HG03460 (cell line): ENCODE results near the gene PRR5L.

Source experiments
- ATAC-seq: cut with Tn5 transposase; IDR thresholded peaks from one replicate; pipeline ENCODE4 v1.9.1; 2021; ENCODE audit not compliant: unreplicated experiment

Gene PRR5L

DNA sequence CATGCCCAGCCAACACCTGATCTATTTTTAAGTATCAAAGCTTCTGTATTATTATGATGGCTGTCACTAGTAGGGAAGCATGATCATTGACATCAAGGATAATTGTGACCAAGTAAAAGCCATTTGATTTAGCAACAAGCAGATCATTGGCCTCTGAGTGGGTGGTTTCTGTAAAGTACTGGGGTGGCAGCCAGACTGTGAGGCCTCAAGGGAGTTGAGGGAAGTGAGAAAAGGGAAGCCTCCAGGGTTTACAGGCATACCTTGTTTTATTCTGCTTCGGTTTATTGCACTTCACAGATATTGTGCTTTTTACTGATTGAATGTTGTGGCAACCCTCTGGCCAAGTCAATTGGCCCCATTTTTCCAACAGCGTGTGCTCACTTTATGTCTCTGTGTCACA, 60.1 kb downstream of the PRR5L start:
- peak; percentile 55 for ATAC-seq

DNA sequence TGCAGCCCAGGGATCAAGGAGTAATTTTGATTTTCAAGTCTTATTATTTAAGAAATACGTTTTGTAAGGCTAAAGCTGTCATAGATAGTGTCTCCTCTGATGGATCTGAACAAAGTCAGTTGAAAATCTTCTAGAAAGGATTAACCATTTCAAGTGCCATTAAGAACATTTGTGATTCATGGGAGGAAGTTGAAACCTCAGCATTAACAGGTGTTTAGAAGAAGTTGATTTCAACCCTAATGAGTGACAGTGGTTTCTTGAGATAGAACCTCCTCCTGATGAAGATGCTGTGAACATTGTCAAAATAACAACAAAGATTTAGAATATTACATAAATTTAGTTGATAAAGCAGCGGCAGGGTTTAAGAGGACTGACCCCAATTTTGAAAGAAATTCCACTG, 61.7 kb downstream of the PRR5L start:
- ATAC-seq = no peak

DNA sequence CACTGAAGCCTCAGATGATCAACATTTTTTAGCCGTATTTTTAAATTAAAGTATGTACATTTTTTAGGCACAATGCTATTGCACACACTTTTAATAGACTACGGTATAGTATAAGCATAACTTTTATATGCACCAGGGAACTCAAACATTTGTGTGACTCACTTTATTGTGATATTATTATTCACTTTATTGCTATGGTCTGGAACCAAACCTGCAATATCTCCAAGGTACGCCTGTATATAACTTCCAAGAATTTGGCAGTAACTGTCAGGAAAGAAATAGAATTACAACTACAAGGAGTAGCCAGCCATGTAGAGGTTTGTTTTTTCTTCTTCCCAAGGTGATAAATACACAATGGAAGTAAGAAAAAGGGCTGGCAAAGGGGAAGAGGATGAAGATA, 62.3 kb downstream of the PRR5L start:
- ATAC-seq = no peak

DNA sequence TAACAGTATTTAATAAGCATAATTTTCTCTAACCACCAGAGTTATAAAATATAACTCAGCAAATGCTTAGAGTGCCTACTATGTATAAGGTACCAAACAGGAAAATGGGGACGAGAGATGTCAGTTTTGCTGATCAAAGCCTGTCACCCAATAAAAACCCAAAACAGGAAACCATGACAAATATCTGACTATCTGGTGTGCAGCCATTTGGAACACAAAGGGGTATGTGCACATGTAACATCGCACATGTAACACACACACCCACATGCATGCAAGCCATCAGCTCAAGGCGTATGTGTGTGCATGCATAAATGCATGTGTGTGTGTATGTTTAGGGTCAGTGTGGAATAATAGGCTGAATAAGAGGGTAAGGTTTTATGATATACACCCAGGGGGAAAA, 64.2 kb downstream of the PRR5L start:
- no peak for ATAC-seq

DNA sequence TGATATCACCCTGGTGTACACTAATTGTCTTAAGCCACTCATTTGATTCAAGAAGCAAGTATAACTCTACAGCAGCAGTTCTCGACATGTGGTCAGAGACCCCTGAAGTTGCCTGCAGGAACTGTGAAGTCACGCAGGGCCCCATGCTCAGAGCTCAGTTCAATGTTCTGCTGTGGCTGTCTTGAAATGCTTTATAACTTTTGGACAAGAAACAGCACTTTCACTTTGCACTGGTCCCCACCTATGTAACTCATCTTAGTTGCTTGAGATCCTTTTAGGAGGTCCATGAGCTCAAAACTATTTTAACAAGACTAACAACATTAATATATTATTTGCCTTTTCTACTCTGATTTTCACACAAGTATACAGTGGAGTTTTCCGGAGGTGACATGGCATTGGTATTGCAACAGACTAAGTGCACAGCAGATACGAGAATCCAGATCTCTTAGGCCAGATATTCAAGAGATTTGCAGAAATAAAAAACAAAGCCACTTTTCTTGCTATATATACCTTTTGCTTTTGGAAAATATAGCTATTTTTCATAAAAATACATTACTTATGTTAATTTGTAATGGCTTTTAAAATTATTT, 64.8 kb downstream of the PRR5L start:
- no peak for ATAC-seq

DNA sequence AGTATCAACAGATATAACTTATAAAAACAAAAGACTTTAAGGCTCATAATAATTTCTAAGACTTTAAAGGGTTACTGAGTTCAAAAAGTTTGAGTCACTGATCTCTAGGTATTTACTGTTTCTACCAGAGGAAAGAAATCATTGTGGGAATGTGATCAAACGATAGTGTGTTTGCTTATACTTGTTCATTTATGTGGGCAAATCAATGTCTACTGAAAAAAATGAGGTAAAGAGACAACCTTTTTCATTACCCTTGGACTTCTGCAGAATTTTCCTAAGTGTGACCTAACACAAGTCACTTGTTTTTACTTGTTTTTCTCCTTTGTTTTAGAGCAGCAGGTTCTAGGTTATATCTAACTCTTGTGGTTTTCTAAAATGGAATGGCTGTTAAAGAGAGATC, 65.4 kb downstream of the PRR5L start:
- no peak for ATAC-seq

DNA sequence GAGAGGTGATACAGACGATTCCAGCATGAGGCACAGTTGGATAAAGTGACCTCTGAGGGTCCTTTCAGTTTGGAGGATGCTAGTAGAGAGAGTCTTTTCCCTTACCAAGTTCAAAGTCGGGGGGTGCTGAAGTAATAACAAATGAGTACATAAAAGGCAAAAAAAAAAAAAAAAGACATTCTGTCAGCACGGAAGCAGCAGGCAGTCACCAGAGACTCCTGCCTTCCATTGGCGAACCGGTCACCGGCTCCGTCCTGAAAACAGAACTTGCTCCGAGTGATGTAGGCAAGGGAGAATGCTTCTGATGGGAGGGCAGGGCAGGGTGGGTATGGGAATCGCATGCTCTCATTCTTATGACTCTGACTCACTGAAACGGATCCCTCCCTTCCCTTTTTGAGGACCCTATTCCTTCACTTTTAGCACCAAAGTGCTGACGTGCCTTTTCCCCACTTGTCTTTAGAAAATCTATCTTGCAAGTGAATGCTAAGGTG, 65.9 kb downstream of the PRR5L start:
- no peak for ATAC-seq

DNA sequence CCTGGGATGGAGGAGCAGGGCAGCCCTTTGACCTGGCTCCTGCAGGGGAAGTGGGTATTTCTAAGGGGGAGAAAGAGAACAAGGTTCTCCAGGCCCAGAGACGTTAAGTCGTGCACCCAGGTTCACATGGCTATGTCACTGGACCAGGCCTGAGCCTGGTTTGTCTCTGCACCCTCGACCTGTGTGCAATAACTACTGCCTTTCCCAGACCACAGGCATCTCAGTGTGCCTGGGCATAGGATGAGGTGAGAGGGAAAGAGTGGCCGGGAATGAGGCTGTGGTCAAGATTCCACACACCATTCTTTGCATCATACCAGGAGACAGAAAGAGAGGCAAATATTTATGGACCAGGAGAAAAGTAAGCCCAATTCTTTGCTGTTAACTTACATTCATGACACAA, 66.8 kb downstream of the PRR5L start:
- no peak for ATAC-seq

DNA sequence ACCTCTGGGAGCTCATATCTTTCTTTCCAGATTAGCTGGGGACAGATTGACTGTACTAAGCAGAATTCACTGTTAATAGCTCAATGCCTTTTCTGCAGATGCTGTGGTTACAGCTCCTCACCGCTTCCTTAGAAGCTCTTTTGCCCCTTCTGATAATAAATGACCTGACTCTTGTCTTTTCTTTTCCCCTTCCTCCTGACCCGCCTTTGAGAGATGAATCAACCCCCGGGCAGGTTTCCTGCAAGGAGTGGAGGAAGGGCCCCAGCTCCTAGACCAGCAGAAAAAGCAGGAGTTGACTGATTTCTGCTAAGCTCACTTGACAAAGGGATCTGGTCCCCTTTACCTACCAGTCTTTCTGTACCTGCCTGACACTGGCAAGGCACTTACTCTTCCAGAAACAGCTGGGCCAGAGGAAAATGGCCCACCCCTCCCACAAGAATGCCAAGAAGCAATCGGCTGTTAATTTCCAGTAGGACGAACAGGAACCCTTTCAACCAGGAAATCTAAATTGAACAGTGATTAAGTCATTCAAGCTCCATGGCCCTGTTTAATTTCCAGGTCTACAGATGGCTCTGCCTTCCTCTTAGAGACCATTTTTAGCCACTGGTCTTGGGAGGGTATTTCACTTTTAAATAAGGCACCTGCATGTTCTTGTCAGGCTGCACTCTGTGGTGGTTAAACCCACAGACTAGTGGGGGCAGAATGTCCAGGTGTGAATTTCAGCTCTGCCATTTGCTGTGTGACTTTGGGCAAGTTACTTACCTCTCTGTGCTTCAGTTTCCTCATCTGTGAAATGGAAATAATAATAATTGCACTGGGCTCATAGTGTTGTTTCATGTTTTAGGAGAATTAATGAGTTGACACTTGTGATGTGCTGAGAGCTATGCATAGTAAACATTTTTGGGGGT, 67.5 kb downstream of the PRR5L start:
- peak; percentile 65 for ATAC-seq

DNA sequence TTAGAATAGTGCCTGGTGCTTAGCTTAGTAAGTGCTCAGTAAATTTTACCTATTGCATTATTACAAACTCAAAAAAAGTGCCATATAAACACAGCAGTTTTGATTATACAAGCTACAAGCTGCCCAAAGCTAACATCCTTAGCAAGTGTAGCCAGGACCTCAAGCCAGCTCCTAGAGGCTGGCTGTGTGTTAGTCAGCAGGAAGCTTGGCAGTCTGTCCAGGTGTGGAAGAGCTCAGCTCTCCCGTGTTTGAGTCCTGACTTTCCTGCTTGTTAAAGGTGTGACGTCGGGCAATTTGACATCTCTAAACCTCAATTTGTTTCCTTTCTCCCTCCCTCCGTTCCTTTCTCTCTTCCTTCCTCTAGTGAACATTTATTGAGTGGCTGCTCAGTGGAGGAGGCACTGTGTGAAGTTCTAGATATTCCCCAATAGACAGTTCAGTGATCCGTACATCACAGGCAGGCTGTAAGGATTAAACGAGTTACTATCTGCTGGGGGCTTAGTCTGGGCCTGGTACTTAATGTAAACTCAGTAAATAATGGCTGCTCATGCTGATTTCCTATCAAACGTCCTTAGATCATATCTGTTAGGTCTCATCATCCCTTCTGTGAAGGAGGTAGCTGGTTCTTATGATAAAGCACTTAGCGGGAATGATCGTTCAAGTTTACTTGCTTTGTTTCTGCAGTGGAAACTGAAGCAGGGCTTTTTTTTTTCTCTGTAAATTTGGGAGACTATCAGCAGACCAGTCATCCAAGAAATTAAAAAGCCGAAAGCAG, 68.7 kb downstream of the PRR5L start:
- no peak for ATAC-seq

DNA sequence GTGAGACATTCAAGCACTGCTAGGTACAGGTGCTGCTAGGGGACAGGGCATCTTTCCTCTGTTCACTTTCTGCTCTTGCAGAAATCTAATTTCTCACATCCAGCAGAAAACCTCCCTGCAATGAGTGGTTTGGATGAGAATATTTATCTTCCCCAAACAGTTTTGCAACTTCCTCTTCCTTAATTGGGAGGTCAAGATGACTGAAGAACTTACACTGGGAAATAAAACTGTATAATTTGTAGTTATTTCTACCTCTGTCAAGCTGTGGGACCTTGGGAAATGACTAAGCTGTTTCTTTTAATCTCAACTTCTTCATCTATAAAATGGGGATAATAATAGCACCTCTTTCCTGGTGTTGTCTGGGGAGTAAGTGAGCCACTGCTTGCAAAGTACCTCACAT, 69.8 kb downstream of the PRR5L start:
- no peak for ATAC-seq

DNA sequence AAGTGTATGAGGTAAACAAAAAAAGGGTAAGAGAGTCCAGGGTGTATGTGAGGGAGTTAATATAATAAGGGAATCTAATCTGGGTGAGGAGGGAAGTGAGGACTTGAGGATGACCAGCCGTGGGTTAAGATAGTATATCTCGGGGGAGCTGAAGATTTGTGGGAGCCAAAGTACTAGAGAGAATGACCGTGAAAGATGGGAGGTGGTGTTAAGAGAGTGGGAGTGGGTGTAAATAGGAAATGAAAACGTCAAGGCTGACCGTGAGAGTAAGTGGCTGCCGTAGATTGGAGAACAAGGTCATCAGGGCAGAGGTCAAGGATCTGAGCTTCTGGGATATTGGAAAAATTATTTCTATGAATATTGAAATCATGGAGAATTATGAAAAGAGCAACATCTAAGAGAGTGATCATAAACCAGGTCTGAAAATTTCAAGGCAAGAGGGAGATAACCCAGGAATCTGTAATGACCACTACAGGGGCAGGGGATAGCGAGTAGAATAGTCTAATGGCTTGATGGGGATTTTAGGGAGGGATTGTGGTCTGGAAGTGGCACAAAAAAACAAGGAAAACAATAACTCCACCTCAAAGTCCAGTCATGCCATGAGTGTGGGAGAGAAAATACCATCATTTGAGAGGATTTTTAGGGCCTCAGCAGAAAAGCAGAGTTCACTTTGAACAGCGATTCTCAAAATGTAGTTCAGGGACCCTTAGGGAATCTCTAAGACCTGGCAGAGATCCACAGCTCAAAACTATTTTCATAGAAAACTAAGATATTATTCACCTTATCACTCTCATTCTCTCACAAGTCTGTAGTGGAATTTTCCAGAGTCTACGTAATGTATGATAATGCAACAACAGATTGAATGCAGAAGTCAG, 72.0 kb downstream of the PRR5L start:
- no peak for ATAC-seq

DNA sequence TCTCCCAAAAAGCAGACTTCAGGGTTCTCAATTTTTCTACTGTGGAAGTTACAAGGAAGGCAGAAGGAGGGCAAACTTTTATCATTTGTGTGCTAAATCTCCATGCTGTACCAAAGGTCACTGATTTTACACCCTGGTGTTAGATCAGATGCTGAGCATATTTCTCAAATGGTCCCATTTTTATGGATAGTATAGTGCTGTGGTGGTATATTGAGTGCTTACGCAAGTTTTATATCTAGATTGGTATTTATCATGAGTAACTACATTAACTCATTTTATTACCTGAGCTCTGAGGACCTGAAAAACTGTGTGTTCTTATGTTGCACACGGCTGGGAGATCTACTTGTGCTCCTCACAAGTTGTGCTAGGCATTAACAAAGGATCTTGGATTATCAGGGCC, 75.1 kb downstream of the PRR5L start:
- no peak for ATAC-seq

DNA sequence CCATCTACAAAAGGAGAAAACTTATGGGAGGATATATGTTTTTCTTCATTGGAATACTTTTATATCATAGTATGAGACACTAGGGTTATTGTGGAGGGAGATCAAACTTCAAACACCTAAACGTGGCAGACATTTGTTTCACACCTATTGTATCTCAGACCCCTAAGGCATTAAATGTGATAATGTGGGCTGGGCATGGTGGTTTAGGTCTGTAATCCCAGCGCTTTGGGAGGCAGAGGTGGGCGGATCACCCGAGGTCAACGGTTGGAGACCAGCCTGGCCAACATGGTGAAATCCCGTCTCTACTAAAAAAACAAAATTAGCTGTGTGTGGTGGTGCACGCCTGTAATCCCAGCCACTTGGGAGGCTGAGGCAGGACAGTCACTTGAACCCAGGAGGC, 75.5 kb downstream of the PRR5L start:
- ATAC-seq = no peak

DNA sequence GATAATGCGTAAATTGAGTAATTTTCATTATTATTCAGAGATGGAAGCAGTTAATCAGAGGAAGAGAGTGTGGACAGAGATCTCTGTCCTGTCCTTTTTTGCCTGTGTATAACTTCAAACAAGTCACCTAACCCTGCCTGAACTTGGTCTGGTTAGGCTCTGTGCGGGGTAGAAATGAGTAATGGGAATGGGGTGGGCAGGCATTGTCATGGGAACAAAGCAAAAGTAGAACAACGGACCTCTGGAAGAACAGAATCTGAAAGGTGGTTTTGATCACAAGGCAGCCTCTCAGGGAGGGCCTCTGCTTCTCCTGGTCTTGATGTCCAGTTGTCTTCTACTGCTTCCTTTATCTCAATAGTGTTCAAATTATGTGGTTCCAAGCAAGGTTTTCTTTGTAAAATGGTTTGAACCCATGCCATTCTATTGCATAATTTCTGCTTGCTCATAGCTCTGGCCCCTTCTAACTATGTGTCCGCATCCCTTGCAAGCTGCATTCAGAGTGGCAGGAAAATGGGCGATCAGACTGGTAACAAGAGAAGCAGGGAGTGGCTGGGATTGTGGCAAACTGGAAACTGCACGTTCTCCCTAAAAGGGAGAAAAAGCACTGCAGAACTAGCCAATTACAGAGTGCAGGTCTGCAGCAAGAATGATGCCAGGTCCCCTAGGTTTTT, 76.1 kb downstream of the PRR5L start:
- ATAC-seq = no peak

DNA sequence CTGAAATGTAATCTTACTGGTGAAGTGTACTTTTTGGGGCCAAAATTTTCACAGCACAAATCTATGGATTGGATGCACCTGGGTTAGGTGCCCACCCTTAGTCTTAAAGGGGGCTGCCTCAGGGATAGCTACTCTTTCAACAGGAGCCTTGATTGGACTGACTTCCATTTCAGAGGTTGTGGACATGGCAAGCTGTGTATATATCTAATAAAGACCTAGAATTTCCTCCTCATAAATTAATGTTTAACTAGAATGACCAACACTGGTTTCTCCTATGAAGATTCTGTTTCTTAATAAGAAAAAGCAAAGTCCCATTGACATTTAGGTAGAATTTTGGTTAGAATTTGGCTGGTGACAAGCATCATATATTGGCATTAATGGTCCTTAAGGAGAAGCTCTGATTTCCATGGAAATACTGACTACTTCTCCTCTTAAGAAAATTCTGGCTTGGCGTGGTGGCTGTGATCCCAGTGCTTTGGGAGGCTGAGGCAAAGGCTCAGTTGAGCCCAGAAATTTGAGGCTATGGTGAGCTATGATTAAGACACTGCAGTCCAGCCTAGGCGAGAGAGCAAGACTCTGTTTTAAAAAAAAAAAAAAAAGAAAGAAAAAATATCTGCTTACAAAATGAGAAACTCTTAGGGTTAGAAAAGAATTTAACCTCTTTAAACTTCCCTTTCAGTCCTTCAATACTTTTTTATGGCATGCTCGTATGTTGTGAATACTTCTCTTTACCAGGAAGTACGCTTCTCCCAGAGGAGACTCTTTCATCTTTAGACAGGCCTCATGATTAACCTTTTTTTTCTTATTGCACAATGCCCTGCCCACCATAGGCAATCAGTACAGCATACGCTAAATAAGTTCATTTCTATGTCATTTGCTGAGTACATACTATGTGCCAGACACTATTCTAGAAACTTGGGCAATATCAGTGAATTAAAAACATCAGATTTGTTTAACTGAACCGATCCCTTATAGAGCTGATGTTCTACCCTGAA, 77.2 kb downstream of the PRR5L start:
- ATAC-seq = no peak

DNA sequence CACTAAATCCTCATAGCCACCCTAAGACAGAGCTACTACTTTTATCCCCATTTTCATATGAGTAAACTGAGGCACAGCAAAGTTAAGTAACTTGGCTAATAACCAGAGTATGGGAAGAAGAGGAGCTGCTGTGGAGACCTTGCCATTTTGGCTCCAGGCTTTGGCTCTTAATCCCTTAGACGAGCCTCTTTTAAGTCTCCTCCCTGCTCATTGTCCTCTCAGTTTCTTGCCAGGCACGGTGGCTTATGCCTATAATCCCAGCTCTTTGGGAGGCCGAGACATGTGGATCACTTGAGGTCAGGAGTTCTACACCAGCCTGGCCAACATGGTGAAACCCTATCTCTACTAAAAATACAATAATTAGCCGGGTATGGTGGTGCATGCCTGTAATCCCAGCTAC, 78.6 kb downstream of the PRR5L start:
- no peak for ATAC-seq

DNA sequence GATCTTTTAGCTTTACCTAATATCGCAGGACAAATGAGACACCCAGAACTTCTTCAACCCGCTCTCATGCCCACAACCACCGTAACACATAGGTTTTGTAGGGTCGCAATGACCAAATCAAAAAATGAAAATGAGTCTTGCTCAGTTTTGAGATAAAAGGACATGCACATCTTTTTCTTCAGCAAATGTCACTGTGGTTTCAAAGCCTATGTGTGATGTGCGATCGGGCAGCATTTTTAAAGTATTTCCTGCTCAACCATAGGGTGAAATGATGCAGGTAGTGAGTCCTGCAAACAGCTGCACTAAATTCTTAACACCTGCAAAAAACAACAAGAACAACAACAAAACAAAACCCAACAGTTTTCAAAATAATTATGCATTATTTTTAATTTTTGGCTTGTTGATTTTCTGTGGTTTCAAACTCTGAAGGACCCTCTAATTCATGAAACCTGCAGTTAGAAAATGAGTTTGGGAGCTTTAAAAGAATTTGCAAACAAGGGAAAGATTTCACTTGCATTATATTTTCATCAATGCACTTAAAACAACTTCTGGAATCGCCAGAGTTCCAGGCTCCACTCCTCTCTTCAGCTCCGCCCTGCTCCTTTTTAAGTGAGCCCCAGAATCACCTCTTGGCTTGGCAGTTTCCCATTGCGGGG, 79.4 kb downstream of the PRR5L start:
- ATAC-seq = no peak
